ENCODE measurements around the gene SORCS2.

Gene SORCS2

GRCh38 chr4:7393601-7394575 is 201.6 kb downstream of the SORCS2 start:
- DNase-seq (ENCODE audit: low spot score) = no peak

- no peak for DNase-seq (ENCODE audit: low spot score)
These were observed 202.5 kb downstream of the SORCS2 start for GRCh38 chr4:7394681-7395451.

- no peak for DNase-seq (ENCODE audit: low spot score)
These were observed 203.3 kb downstream of the SORCS2 start for GRCh38 chr4:7395645-7396044.

GRCh38 chr4:7396186-7396910 is 204.0 kb downstream of the SORCS2 start:
- DNase-seq (ENCODE audit: low spot score) = no peak

- no peak for DNase-seq (ENCODE audit: low spot score)
These were observed 205.1 kb downstream of the SORCS2 start for GRCh38 chr4:7397206-7398103.

- no peak for DNase-seq (ENCODE audit: low spot score)
These were observed 205.7 kb downstream of the SORCS2 start for GRCh38 chr4:7398104-7398423.

- no peak for DNase-seq (ENCODE audit: low spot score)
These were observed 206.6 kb downstream of the SORCS2 start for GRCh38 chr4:7398788-7399439.

GRCh38 chr4:7399440-7400234 is 207.3 kb downstream of the SORCS2 start:
- DNase-seq (ENCODE audit: low spot score) = no peak

- DNase-seq (ENCODE audit: low spot score) = no peak
These were observed 208.4 kb downstream of the SORCS2 start for GRCh38 chr4:7400671-7401298.

- DNase-seq (ENCODE audit: low spot score) = no peak
These were observed 210.2 kb downstream of the SORCS2 start for GRCh38 chr4:7402526-7402925.

- no peak for DNase-seq (ENCODE audit: low spot score)
These were observed 210.7 kb downstream of the SORCS2 start for GRCh38 chr4:7403001-7403400.

- no peak for DNase-seq (ENCODE audit: low spot score)
These were observed 215.8 kb downstream of the SORCS2 start for GRCh38 chr4:7408166-7408565.

GRCh38 chr4:7410446-7410845 is 218.1 kb downstream of the SORCS2 start:
- DNase-seq (ENCODE audit: low spot score) = no peak

GRCh38 chr4:7411491-7411890 is 219.2 kb downstream of the SORCS2 start:
- DNase-seq (ENCODE audit: low spot score) = no peak

GRCh38 chr4:7411896-7412553 is 219.7 kb downstream of the SORCS2 start:
- no peak for DNase-seq (ENCODE audit: low spot score)

- DNase-seq (ENCODE audit: low spot score) = no peak
These were observed 220.2 kb downstream of the SORCS2 start for GRCh38 chr4:7412554-7412912.

GRCh38 chr4:7414046-7414445 is 221.7 kb downstream of the SORCS2 start:
- no peak for DNase-seq (ENCODE audit: low spot score)

- DNase-seq (ENCODE audit: low spot score) = no peak
These were observed 222.6 kb downstream of the SORCS2 start for GRCh38 chr4:7414736-7415510.

All from kidney capillary endothelial cell (primary cell).